ENCODE data around the gene GFAP. TPM values are rescaled to one million over a fixed set of nuclear protein-coding genes. Genes with fewer than 3 reads are reported as not detected.

GFAP gene
- total and polyA plus RNA-seq, 4 donors = 1.4 to 17.6 (median 5.1) TPM

DNA sequence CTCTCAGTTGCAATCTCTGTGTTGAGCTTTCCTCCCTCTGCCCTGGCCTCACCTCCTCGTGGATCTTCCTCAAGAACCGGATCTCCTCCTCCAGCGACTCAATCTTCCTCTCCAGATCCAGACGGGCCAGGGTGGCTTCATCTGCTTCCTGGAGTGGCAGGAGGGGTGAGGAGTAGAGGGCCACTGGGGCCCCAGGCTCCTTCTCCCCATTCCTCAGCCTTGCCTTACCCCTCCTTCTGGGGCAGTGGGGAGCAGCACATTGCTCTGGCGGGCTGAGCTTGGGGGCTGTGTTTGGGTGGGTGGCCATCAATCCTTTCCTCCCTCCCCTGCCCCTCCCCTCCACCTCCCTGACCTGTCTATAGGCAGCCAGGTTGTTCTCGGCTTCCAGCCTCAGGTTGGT is 1.6 kb downstream of the GFAP start:
- no peaks in the 10 kb centered on the region for H3K4me1 ChIP-seq (ENCODE audit: control insufficient read depth in 1 of 2, insufficient read depth in 2 of 2, low read length in 2 of 2)

DNA sequence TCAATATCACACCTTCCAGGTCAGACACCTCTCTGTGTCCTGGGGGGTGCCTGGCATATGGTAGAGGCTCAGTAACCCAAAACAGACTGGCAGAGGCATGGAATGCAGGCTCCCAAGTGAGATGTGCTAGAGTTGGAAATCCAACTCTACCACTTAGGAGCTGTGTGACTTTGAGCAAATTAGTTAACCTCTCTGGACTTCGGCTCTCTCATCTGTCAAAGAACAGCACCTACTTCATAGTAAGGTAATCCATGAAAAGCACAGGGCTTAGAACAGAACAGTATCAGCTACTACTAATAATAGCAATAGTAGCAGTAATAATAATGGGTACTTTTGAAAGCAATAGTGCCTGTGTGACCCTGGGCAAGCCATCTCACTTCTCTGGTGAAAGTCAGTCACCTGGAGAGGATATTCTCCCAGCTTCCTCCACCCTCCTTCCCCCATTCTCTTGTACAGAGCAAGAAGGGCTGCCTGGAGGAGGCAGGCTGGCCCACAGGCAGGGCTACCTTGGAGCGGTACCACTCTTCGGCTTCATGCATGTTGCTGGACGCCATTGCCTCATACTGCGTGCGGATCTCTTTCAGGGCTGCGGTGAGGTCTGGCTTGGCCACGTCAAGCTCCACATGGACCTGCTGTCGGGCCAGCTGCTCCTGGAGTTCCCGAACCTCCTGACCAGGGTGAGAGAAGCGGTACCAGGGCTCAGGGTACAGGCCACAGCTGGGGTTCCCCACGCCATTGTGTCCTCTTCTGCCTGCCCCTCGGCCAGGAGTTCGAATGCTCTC is 2.3 kb downstream of the GFAP start:
- no peaks in the 10 kb centered on the region for H3K4me1 ChIP-seq (ENCODE audit: control insufficient read depth in 1 of 2, insufficient read depth in 2 of 2, low read length in 2 of 2)
- H3K27ac ChIP-seq (ENCODE audit: low read depth in 1 of 2, low read length in 2 of 2) = no peak overlapping the region
- H3K27me3 ChIP-seq (ENCODE audit: control insufficient read depth in 1 of 2, insufficient read depth in 2 of 2, low read length in 1 of 2) = no peaks in the 10 kb centered on the region
- intact Hi-C loops (cut with DNase I) = no loop called here
- ATAC-seq (ENCODE audit: low FRiP score) (no peak), DNase-seq (peak in 1 of 2 donors; percentile 49)
- H3K9me3 ChIP-seq (ENCODE audit: control insufficient read depth, low read length) = no peaks in the 10 kb centered on the region
- WGBS, 2 donors = 92 to 96% methylated on average over 14 of the region's 14 CpGs
- H3K36me3 ChIP-seq (ENCODE audit: control insufficient read depth in 1 of 2, insufficient read depth in 2 of 2, low read length in 1 of 2) = no peaks in the 10 kb centered on the region
- no peak overlapping the region for H3K4me3 ChIP-seq (ENCODE audit: low read length in 2 of 2)

More for the DNA sequence above, 1.6 kb downstream of the GFAP start:
- WGBS, 2 donors = 75 to 77% methylated on average over 6 of the region's 6 CpGs
- H3K4me3 ChIP-seq (ENCODE audit: low read length in 2 of 2) = no peak overlapping the region
- H3K36me3 ChIP-seq (ENCODE audit: control insufficient read depth in 1 of 2, insufficient read depth in 2 of 2, low read length in 1 of 2) = no peaks in the 10 kb centered on the region
- ATAC-seq (ENCODE audit: low FRiP score) (no peak), DNase-seq (peak; percentile 16 to 39)
- H3K9me3 ChIP-seq (ENCODE audit: control insufficient read depth, low read length) = no peaks in the 10 kb centered on the region
- H3K27me3 ChIP-seq (ENCODE audit: control insufficient read depth in 1 of 2, insufficient read depth in 2 of 2, low read length in 1 of 2) = no peaks in the 10 kb centered on the region
- H3K27ac ChIP-seq (ENCODE audit: low read depth in 1 of 2, low read length in 2 of 2) = no peak overlapping the region
- intact Hi-C loops (cut with DNase I) = no loop called here

DNA sequence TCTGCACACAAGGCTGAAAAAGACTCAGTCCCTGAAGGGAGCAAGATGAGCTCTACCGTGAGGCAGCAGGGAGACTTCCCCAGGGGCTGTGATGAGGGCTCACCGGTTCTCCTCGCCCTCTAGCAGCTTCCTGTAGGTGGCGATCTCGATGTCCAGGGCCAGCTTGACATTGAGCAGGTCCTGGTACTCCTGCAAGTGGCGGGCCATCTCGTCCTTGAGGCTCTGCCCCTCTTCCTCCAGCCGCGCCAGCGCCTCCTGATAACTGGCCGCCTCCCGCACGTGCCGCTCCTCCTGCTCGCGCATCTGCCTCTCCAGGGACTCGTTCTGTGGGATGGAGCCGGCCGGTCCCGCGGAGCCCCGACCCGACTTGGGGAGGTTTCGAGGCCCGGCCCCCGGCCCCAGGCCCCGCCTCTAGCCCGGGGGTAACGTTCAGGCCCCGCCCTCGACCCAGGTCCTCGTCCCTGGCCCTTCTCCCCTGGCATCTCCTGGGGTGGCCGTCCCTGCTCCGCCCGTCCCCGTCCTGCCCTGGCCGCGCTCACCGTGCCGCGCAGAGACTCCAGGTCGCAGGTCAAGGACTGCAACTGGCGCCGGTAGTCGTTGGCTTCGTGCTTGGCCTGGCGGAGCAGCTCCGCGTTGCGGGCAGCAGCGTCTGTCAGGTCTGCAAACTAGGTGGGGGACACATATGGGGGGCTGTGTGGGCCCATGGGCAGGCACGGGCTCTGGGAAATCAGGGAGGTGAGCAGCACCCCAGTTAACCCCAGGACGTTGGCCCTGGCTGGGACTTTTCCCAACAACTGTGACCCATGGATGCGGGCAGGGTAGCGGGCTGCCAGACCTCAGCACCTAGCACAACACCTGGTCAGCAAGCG is 3.9 kb downstream of the GFAP start:
- Histone ChIP-seq H3K9me3 (ENCODE audit: control insufficient read depth, low read length) (no peaks in the 10 kb centered on the region), H3K36me3 (ENCODE audit: control insufficient read depth in 1 of 2, insufficient read depth in 2 of 2, low read length in 1 of 2) (no peaks in the 10 kb centered on the region), H3K27ac (ENCODE audit: low read depth in 1 of 2, low read length in 2 of 2) (no peak overlapping the region), H3K4me3 (ENCODE audit: low read length in 2 of 2) (no peak overlapping the region), H3K27me3 (ENCODE audit: control insufficient read depth in 1 of 2, insufficient read depth in 2 of 2, low read length in 1 of 2) (no peaks in the 10 kb centered on the region), H3K4me1 (ENCODE audit: control insufficient read depth in 1 of 2, insufficient read depth in 2 of 2, low read length in 2 of 2) (no peaks in the 10 kb centered on the region)
- ATAC-seq (ENCODE audit: low FRiP score) (no peak), DNase-seq (peak; percentile 75 to 87)
- intact Hi-C loops (cut with DNase I) = loop anchor here in 1 of 2 donors (2.0 kb wide), 1 partner anchor 185 kb away; no protein-coding TSS in a partner anchor
- 39 to 40% methylated on average over 56 of the region's 56 CpGs for WGBS, 2 donors

DNA sequence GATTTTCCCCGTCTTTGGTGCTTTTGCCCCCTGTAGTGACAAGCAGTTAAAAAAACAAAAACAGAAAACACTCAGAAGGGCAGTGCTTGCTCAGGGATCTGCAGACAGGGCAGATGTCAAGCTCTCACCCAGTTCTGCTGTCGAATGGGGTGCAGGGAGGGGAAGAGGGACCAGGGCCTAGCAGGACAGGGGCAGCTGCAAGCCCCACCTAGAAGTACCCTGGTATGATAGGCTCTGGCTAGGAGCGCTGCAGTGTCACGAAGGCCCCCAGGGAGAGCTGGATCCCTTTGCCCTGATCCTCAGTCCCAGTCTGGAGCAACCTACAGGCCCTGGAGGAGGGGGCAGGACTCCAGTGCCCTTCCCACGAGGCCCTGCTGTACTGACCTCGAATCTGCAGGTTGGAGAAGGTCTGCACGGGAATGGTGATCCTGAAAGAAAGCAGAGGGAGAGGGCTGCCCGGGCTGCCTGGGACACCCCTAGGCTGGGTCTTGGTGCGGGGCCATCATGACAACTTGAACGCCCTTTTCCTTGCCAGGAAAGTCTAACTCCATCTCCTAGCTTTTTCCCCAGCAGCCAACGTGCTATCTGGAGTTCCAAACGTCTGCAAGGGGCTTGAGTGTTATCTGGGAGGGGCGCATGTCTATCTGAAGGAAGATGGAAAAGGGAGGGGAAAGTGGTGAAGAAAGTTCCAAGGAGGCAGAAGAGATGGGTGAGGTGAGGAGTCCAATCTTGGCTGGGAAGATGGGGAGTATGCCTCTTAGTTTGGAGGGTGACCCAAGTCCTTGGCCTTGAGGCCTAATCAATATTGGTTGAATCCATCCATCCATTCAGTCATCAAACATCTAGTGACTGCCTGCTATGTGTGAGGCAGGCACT is 4.8 kb downstream of the GFAP start:
- Histone ChIP-seq H3K27me3 (ENCODE audit: control insufficient read depth in 1 of 2, insufficient read depth in 2 of 2, low read length in 1 of 2) (no peaks in the 10 kb centered on the region), H3K36me3 (ENCODE audit: control insufficient read depth in 1 of 2, insufficient read depth in 2 of 2, low read length in 1 of 2) (no peaks in the 10 kb centered on the region), H3K27ac (ENCODE audit: low read depth in 1 of 2, low read length in 2 of 2) (no peak overlapping the region), H3K4me1 (ENCODE audit: control insufficient read depth in 1 of 2, insufficient read depth in 2 of 2, low read length in 2 of 2) (no peaks in the 10 kb centered on the region), H3K4me3 (ENCODE audit: low read length in 2 of 2) (no peak overlapping the region), H3K9me3 (ENCODE audit: control insufficient read depth, low read length) (no peaks in the 10 kb centered on the region)
- DNase-seq (peak; percentile 24 to 33), ATAC-seq (ENCODE audit: low FRiP score) (no peak)
- WGBS, 2 donors = 78 to 84% methylated on average over 13 of the region's 13 CpGs
- intact Hi-C loops (cut with DNase I) = loop anchor here in 1 of 2 donors (2.0 kb wide), 1 partner anchor 186 kb away; no protein-coding TSS in a partner anchor

DNA sequence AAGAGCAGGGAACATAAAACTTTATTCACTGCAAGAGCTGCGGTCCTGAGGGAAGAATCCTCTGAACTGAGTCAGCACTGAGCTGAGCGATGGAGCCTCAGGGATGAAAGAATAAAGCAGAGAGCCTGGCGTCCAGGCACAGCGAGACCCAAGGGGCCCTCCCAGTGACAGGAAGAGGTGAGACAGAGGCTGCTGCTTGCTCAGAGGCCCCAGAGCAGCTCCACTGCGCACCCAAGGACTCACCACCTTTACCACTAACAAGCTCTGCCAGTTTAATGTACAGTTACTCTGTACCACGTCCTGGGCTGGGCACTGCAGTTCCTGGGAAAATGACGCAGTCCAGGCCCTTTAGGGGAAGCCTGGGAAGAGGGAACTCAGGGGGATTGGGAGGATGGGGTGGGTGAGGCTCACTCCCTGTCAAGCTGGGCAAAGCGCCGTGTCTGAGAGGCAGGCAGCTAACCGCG is 5.6 kb downstream of the GFAP start:
- Histone ChIP-seq H3K9me3 (ENCODE audit: control insufficient read depth, low read length) (no peaks in the 10 kb centered on the region), H3K27me3 (ENCODE audit: control insufficient read depth in 1 of 2, insufficient read depth in 2 of 2, low read length in 1 of 2) (no peaks in the 10 kb centered on the region), H3K4me1 (ENCODE audit: control insufficient read depth in 1 of 2, insufficient read depth in 2 of 2, low read length in 2 of 2) (no peaks in the 10 kb centered on the region), H3K27ac (ENCODE audit: low read depth in 1 of 2, low read length in 2 of 2) (no peak overlapping the region), H3K4me3 (ENCODE audit: low read length in 2 of 2) (no peak overlapping the region), H3K36me3 (ENCODE audit: control insufficient read depth in 1 of 2, insufficient read depth in 2 of 2, low read length in 1 of 2) (no peaks in the 10 kb centered on the region)
- 84 to 92% methylated on average over 11 of the region's 11 CpGs for WGBS, 2 donors
- DNase-seq (peak in 1 of 2 donors; percentile 68), ATAC-seq (ENCODE audit: low FRiP score) (no peak)
- intact Hi-C loops (cut with DNase I) = loop anchor here in 1 of 2 donors (2.0 kb wide), 1 partner anchor 187 kb away; no protein-coding TSS in a partner anchor

DNA sequence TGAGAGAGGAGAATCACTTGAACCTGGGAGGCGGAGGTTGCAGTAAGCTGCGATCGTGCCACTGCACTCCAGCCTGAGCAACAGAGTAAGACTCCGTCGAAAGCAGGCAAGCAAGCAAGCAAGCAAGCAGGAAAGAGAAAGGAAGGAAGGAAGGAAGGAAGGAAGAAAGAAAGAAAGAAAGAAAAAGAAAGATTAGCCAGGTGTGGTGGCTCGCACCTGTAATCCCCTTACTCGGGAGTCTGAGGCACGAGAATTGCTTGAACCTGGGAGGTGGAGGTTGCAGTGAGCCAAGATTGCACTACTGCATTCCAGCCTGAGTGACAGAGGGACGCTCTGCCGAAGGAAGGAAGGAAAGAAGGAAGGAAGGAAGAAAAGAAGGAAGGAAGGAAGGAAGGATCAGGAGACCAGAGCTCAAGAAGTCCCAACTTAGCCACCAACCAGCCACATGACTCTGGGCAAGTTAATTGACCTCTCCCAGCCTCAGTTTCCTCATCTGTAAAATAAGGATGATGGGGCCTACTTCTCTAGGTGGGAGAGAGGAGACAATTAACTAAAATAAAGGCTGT is 6.5 kb downstream of the GFAP start:
- 92 to 97% methylated on average over 10 of the region's 10 CpGs for WGBS, 2 donors
- Histone ChIP-seq H3K4me3 (ENCODE audit: low read length in 2 of 2) (no peak overlapping the region), H3K27ac (ENCODE audit: low read depth in 1 of 2, low read length in 2 of 2) (no peak overlapping the region)

DNA sequence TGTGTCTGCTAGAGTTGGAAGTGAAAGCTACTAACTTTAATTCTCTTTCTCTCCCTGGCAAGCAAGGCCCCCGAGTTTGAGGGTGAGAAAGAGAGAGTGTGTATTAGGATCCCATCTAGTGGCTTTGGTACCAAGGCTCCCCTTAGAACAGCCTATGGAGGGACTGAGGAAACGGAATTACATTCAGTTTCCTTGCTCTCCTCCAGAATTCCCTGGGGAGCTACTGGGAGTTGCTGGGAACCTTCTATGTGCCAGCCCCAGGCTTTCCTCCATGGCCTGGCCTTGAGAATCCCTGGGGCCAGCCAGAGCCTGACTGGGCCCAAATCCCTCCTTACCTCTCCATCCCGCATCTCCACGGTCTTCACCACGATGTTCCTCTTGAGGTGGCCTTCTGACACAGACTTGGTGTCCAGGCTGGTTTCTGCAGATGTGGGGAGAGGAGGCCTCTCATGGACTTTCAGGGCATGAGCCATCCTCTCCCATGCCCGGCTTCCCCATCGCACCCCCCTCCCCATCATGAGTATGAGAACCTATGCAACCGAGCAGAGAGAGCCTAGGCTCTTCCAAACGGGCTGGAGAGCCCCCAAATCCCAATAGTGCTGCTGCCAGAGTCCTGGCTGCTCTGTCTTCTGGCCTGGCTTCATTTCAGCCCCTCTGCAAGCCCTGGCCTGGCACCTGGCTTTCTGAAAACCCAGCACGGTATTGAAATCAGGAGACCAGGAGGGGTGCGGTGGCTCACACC is 7.4 kb downstream of the GFAP start:
- 45 to 60% methylated on average over 11 of the region's 11 CpGs for WGBS, 2 donors

More for the DNA sequence above, 6.5 kb downstream of the GFAP start:
- ATAC-seq (ENCODE audit: low FRiP score) (no peak), DNase-seq (peak in 1 of 2 donors; percentile 33)
- Histone ChIP-seq H3K36me3 (ENCODE audit: control insufficient read depth in 1 of 2, insufficient read depth in 2 of 2, low read length in 1 of 2) (no peaks in the 10 kb centered on the region), H3K4me1 (ENCODE audit: control insufficient read depth in 1 of 2, insufficient read depth in 2 of 2, low read length in 2 of 2) (no peaks in the 10 kb centered on the region), H3K27me3 (ENCODE audit: control insufficient read depth in 1 of 2, insufficient read depth in 2 of 2, low read length in 1 of 2) (no peaks in the 10 kb centered on the region), H3K9me3 (ENCODE audit: control insufficient read depth, low read length) (no peaks in the 10 kb centered on the region)
- intact Hi-C loops (cut with DNase I) = no loop called here

More for the DNA sequence above, 7.4 kb downstream of the GFAP start:
- no peak for ATAC-seq (ENCODE audit: low FRiP score)
- Histone ChIP-seq H3K4me1 (ENCODE audit: control insufficient read depth in 1 of 2, insufficient read depth in 2 of 2, low read length in 2 of 2) (no peaks in the 10 kb centered on the region), H3K36me3 (ENCODE audit: control insufficient read depth in 1 of 2, insufficient read depth in 2 of 2, low read length in 1 of 2) (no peaks in the 10 kb centered on the region), H3K27ac (ENCODE audit: low read depth in 1 of 2, low read length in 2 of 2) (no peak overlapping the region), H3K4me3 (ENCODE audit: low read length in 2 of 2) (no peak overlapping the region), H3K9me3 (ENCODE audit: control insufficient read depth, low read length) (no peaks in the 10 kb centered on the region), H3K27me3 (ENCODE audit: control insufficient read depth in 1 of 2, insufficient read depth in 2 of 2, low read length in 1 of 2) (no peaks in the 10 kb centered on the region)
- intact Hi-C loops (cut with DNase I) = no loop called here
- peak in 1 of 2 donors; percentile 51 for DNase-seq
